GM13976 (cell line): Measurements from ENCODE around the gene UBTF.

Experiments
- DNase-seq: peaks from one replicate; pipeline ENCODE4 v3.0.0; 2012; ENCODE audit warnings: low spot score
- CTCF ChIP-seq: IDR thresholded peaks from 2 replicates; pipeline ENCODE4 v1.5.1; 2012; ENCODE audit warnings: borderline replicate concordance, mild to moderate bottlenecking; ENCODE audit not compliant: insufficient read depth; ENCODE audit errors: extremely low read depth, missing control alignments, control extremely low read depth
- in situ Hi-C: fragments of 300-500 bp; cut with MboI; formaldehyde crosslinking; loops from one replicate; pipeline ENCODE4 v1.12.0; 2022; ENCODE audit warnings: low sequenced_read_pairs, mixed read lengths, inconsistent platforms; ENCODE audit not compliant: unreplicated experiment

UBTF gene

GRCh38 chr17:44183024-44183423 lies 36.5 kb downstream of the UBTF start:
- in situ Hi-C loops: no loop called here
- no peak for TF ChIP-seq CTCF
- DNase-seq: no peak

- no peak for DNase-seq
- TF ChIP-seq CTCF: no peak
- in situ Hi-C loops: no loop called here
Measured at GRCh38 chr17:44178133-44178532, 41.3 kb downstream of the UBTF start.

DNA sequence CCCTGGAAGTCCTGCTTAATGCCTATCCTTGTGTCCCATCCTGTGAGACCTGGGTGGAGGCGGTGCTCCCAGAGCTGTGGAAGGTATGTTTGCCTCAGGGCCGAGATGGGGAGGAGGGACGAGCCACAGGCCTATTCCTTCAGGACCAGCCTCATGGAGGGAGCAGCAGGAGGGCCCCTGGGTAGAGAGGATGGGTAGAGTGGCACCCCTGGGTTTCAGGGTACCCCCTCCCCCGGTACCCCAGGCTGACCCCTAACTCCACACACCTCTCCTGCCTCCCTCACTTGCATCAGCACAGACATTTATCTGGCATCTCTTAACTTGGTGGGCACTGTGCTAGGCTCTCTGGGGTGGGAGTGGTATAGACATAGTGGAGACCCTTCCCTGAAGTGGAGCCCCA lies 41.8 kb downstream of the UBTF start:
- in situ Hi-C loops: no loop called here
- TF ChIP-seq CTCF: no peak
- no peak for DNase-seq

- in situ Hi-C loops: no loop called here
- no peak for TF ChIP-seq CTCF
Measured at GRCh38 chr17:44176671-44177501, 42.6 kb downstream of the UBTF start.

DNA sequence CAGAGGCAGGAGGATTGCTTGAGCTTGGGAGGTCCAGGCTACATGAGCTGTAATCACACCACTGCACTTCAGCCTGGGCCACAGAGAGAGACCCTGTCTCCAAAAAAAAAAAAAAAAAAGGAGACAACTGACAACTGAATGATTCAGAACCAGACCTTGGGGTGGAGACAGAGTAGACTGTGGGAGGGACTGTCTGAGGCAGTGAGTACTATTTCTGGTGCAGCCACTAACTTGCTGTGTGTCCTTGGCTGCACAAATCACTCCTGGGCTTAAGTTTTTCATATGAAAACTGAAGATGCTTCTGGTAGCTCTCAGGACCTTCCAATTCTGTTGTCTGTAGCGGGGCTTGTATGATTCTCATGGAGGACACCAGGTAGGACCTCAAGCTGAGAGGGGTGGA lies 43.2 kb downstream of the UBTF start:
- in situ Hi-C loops: no loop called here
- TF ChIP-seq CTCF: no peak

More at GRCh38 chr17:44176671-44177501, 42.6 kb downstream of the UBTF start:
- DNase-seq: no peak

GRCh38 chr17:44174427-44174826 lies 45.0 kb downstream of the UBTF start:
- TF ChIP-seq CTCF: no peak
- in situ Hi-C loops: loop anchor here (25.0 kb wide), 1 partner anchor 237 kb away; the partner anchor contains the start of gene PPY
- DNase-seq: no peak

More for the DNA sequence above, 43.2 kb downstream of the UBTF start:
- no peak for DNase-seq
